Gastroesophageal sphincter (tissue), 3 donors: ENCODE results near the gene SGIP1.

Experiments
- EP300 ChIP-seq: sonication (generic); formaldehyde crosslinking; IDR thresholded peaks from one replicate; pipeline ENCODE4 v1.6.1; 2017; ENCODE audit warnings: antibody characterized with exemption, mild to moderate bottlenecking
- POLR2A ChIP-seq, 2 donors: fragments of 450-650 bp; IDR thresholded peaks; one replicate each; pipeline ENCODE4 v1.6.1; 2017; ENCODE audit warnings: antibody characterized with exemption in 2 of 2, mild to moderate bottlenecking in 2 of 2, moderate library complexity in 1 of 2
- TF ChIP-seq, protein P1 (sequence below), 4 experiments: fragments of 200-600 bp in 2 of 4; fragments of 450-650 bp in 2 of 4; sonication (generic) in 1 of 4; IDR thresholded peaks; one replicate each; pipeline ENCODE4 v1.5.1; 2017 to 2019; ENCODE audit warnings: antibody characterized with exemption in 4 of 4, mild to moderate bottlenecking in 2 of 4, moderate library complexity in 2 of 4

DNA sequence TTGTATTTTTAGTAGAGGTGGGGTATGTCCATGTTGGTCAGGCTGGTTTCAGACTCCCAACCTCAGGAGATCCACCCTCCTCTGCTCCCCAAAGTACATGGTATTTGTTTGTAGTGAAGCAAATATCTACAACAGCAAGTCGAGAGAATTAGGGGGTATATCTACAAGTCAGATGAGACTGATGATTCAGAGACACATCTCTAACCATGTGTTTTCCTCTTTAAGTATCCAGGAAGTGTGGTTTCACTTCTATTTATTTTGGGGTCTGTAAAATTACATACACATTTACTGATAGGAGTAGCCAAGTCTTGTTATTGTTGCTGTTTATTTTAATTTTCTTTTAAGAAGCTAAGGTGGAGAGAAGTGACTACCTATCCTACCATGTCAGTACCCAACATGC, 44.9 kb downstream of the SGIP1 start:
- TF ChIP-seq, protein P1, sequence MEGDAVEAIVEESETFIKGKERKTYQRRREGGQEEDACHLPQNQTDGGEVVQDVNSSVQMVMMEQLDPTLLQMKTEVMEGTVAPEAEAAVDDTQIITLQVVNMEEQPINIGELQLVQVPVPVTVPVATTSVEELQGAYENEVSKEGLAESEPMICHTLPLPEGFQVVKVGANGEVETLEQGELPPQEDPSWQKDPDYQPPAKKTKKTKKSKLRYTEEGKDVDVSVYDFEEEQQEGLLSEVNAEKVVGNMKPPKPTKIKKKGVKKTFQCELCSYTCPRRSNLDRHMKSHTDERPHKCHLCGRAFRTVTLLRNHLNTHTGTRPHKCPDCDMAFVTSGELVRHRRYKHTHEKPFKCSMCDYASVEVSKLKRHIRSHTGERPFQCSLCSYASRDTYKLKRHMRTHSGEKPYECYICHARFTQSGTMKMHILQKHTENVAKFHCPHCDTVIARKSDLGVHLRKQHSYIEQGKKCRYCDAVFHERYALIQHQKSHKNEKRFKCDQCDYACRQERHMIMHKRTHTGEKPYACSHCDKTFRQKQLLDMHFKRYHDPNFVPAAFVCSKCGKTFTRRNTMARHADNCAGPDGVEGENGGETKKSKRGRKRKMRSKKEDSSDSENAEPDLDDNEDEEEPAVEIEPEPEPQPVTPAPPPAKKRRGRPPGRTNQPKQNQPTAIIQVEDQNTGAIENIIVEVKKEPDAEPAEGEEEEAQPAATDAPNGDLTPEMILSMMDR (IDR thresholded peaks at IDR 0.05): no peak
- no peak for TF ChIP-seq POLR2A (IDR thresholded peaks at IDR 0.05)
- TF ChIP-seq EP300: no peak
